ENCODE results near the gene DPYD.

DNA sequence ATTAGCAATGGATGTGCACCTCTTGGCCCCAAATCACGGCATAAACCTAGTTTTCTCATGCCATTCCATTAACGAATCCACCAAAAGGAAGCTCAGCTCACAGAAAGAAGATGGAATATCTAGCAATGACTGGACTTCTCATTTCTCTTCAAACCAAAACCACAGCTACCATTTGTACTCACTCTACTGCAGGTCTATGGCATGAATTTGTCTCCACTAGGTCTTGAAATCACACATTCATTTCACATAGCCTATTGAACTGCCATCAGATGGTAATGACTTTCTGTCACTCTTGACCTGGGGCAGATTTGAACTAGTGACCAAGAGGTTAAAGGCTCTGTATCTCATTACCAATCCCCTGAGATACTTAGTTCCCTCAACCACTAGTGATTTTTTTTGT lies 382.7 kb downstream of the DPYD start:
- TF ChIP-seq LEF1 (IDR thresholded peaks at IDR 0.05; ENCODE audit: borderline replicate concordance) (no peak), FOXK2 (IDR thresholded peaks at IDR 0.05) (no peak), ARNT (IDR thresholded peaks at IDR 0.05) (no peak), ZNF384 (IDR thresholded peaks at IDR 0.05) (no peak), BHLHE40 (IDR thresholded peaks at IDR 0.05; ENCODE audit: borderline replicate concordance) (no peak), HDGF (IDR thresholded peaks at IDR 0.05; ENCODE audit: borderline replicate concordance) (no peak)

Measured in HEK293T (cell line).